T-helper 22 cell (primary cell): Measurements from ENCODE around the gene TAF1.
"Not testable (repeated sequence)": the region's sequence is repeated elsewhere in the genome, so short reads cannot be mapped to it uniquely, and the experiment has no call there.

Source experiments
- DNase-seq: peaks from one replicate; pipeline ENCODE4 v3.0.0-alpha.2; 2020; ENCODE audit warnings: low read depth

Gene TAF1

GRCh38 chrX:71504346-71504745 is 138.2 kb downstream of the TAF1 start:
- no peak for DNase-seq

DNA sequence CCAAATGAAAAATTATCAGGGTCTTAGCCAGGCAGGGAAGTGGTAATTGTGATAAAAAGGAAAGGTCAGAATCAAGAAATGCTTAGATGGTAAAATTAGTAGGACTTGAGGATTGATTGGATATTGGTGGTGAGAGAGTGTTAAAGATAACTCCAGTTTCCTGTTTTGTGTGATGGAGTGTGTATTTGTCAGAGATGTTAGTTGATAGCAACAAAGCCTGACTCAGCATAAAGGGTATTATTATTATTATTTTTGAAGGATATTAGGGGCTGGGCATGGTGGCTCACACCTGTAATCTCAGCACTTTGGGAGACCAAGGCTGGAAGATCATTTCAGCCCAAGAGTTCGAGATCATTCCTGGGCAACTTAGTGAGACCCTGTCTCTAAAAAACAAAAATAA is 143.1 kb downstream of the TAF1 start:
- no peak for DNase-seq

- no peak for DNase-seq
These were observed 144.0 kb downstream of the TAF1 start for GRCh38 chrX:71510161-71510560.

- DNase-seq: not testable (repeated sequence)
These were observed 147.6 kb downstream of the TAF1 start for GRCh38 chrX:71513731-71514130.

DNA sequence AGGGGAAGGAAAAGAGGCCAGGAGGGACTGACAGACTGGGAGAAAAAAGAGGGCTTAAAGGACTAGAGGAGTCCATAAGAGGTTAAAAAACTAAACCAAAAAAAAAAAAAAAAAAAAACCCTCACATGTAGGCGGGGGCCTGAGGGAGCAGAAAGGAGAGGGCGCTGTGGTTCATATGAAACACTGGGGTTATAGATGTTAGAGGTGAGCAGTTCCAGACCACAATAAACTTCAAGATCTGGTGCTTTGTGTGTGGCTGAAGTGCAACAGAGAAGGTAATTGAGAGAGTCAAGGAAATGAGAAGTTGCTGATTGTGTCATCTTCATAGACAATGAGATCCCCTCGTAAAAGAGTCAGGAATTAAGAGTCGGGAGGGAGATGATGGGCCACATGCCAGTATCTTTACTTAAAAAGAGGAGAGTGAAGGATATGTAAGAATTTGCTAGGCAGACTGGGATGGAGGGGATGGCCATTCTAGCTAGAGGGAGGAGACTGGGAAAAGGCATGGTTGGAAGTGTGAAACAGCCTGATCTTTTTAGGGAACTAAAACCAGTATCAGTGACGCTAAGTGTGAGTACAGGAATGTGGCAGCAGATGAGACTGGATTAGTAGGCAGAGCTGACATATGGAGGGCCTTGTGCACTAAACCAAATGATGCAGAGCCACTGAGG is 148.3 kb downstream of the TAF1 start:
- no peak for DNase-seq

DNA sequence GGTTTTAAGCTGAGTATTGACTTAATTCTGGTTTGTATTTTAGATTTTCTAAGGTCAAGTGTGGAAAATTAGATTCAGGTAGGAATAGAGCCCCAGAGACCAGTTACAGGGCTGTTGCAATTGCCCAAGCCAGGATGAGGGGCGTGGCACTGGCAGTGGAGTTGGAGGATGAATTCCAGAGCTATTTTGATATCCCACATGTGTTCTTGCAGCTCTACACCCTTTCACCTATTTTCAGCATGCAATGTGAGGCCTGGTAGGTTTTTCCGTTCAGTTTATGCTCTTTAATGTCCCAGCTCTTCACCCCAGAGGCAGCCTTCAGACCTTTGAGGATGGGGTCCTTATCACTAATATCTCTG is 148.9 kb downstream of the TAF1 start:
- no peak for DNase-seq
